K562 (cell line): ENCODE results near the gene SMIM12.

Experiments
- CEBPB ChIP-seq: fragments of 450-650 bp; IDR thresholded peaks from 2 replicates; pipeline ENCODE4 v1.6.1; 2016; ENCODE audit warnings: missing genetic modification characterization, missing compliant biosample characterization
- EZH2 ChIP-seq: IDR thresholded peaks from 2 replicates; pipeline ENCODE4 v1.6.1; 2012; ENCODE audit warnings: low read depth, mild to moderate bottlenecking, inconsistent platforms, low read length, borderline replicate concordance
- KLF16 ChIP-seq: IDR thresholded peaks from 2 replicates; pipeline ENCODE4 v1.6.1; 2016; ENCODE audit warnings: antibody characterized with exemption
- NFIX ChIP-seq: fragments of 250-450 bp; sonication (Bioruptor Pico); IDR thresholded peaks from 2 replicates; pipeline ENCODE4 v1.4.0; 2020; ENCODE audit warnings: low read depth, mild to moderate bottlenecking, moderate library complexity
- NFYB ChIP-seq: IDR thresholded peaks from 2 replicates; pipeline ENCODE4 v1.6.1; 2011; ENCODE audit warnings: mild to moderate bottlenecking, moderate library complexity; ENCODE audit not compliant: insufficient read length; ENCODE audit errors: extremely low read depth
- RAD21 ChIP-seq, 2 experiments: fragments of 250-450 bp in 1 of 2; fragments of 450-650 bp in 1 of 2; sonication (Bioruptor Pico) in 1 of 2; formaldehyde crosslinking in 1 of 2; IDR thresholded peaks in 1 of 2; conservative IDR thresholded peaks in 1 of 2; 2 replicates each; pipeline versions ENCODE4 v1.4.0 to v1.8.0; 2020 to 2022; ENCODE audit warnings: mild to moderate bottlenecking in 2 of 2, moderate library complexity in 1 of 2
- SNRNP70 ChIP-seq: fragments of 200-400 bp; formaldehyde crosslinking; optimal IDR thresholded peaks from 2 replicates; pipeline ENCODE3; 2017; ENCODE audit warnings: low read depth, low read length
- ZNF3 ChIP-seq: fragments of 250-450 bp; sonication (Bioruptor Pico); IDR thresholded peaks from 2 replicates; pipeline ENCODE4 v1.5.0; 2021; ENCODE audit warnings: mild to moderate bottlenecking, moderate library complexity
- TF ChIP-seq, protein P1 (sequence below): sonication (generic); formaldehyde crosslinking; IDR thresholded peaks from 2 replicates; pipeline ENCODE4 v1.8.0; 2022; ENCODE audit warnings: mild to moderate bottlenecking, missing genetic modification reagents
- TF ChIP-seq, protein P2 (sequence below), 3 experiments: IDR thresholded peaks in 2 of 3; conservative IDR thresholded peaks in 1 of 3; 2 replicates each; pipeline ENCODE4 v1.5.1; 2011 to 2012; ENCODE audit warnings: low read length in 3 of 3, mild to moderate bottlenecking in 3 of 3, control low read depth in 2 of 3, improper control_type of control experiment in 1 of 3, inconsistent platforms in 1 of 3, low read depth in 1 of 3, mixed read lengths in 1 of 3, moderate library complexity in 1 of 3; ENCODE audit not compliant: insufficient read depth in 2 of 3

DNA sequence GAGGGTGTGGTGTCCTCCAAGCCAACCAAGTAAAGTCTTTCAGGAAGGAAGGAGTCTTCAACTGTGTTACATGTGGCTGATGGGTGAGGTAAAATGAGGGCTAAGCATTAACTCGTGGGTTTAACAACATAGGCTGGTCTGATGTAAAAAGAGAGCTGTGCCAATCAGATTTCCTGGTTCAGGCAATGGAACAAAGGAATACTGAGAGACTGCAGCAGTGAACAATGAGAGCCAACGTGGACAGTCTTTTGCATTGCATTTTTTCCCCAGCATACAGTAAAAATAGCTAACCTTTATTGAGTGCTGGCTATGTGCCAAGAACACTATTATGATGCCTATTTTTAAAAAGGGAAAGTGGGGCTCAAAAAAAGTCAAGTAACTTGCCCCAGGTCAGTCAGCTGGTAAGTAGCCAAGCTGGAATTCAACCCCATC lies 38.8 kb upstream of the SMIM12 start:
- TF ChIP-seq EZH2 = no peak
- TF ChIP-seq RAD21 (CRISPR knock-in tag; conservative IDR thresholded peaks at IDR 0.05 in 1 of 2, IDR thresholded peaks at IDR 0.05 in 1 of 2) = no peak
- TF ChIP-seq, protein P1, sequence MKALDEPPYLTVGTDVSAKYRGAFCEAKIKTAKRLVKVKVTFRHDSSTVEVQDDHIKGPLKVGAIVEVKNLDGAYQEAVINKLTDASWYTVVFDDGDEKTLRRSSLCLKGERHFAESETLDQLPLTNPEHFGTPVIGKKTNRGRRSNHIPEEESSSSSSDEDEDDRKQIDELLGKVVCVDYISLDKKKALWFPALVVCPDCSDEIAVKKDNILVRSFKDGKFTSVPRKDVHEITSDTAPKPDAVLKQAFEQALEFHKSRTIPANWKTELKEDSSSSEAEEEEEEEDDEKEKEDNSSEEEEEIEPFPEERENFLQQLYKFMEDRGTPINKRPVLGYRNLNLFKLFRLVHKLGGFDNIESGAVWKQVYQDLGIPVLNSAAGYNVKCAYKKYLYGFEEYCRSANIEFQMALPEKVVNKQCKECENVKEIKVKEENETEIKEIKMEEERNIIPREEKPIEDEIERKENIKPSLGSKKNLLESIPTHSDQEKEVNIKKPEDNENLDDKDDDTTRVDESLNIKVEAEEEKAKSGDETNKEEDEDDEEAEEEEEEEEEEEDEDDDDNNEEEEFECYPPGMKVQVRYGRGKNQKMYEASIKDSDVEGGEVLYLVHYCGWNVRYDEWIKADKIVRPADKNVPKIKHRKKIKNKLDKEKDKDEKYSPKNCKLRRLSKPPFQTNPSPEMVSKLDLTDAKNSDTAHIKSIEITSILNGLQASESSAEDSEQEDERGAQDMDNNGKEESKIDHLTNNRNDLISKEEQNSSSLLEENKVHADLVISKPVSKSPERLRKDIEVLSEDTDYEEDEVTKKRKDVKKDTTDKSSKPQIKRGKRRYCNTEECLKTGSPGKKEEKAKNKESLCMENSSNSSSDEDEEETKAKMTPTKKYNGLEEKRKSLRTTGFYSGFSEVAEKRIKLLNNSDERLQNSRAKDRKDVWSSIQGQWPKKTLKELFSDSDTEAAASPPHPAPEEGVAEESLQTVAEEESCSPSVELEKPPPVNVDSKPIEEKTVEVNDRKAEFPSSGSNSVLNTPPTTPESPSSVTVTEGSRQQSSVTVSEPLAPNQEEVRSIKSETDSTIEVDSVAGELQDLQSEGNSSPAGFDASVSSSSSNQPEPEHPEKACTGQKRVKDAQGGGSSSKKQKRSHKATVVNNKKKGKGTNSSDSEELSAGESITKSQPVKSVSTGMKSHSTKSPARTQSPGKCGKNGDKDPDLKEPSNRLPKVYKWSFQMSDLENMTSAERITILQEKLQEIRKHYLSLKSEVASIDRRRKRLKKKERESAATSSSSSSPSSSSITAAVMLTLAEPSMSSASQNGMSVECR (CRISPR knock-in tag) = no peak
- TF ChIP-seq CEBPB (tag) = no peak
- TF ChIP-seq, protein P2, sequence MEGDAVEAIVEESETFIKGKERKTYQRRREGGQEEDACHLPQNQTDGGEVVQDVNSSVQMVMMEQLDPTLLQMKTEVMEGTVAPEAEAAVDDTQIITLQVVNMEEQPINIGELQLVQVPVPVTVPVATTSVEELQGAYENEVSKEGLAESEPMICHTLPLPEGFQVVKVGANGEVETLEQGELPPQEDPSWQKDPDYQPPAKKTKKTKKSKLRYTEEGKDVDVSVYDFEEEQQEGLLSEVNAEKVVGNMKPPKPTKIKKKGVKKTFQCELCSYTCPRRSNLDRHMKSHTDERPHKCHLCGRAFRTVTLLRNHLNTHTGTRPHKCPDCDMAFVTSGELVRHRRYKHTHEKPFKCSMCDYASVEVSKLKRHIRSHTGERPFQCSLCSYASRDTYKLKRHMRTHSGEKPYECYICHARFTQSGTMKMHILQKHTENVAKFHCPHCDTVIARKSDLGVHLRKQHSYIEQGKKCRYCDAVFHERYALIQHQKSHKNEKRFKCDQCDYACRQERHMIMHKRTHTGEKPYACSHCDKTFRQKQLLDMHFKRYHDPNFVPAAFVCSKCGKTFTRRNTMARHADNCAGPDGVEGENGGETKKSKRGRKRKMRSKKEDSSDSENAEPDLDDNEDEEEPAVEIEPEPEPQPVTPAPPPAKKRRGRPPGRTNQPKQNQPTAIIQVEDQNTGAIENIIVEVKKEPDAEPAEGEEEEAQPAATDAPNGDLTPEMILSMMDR (IDR thresholded peaks at IDR 0.05 in 2 of 3, conservative IDR thresholded peaks at IDR 0.05 in 1 of 3; ENCODE audit: insufficient read depth in 2 of 3, low read depth in 1 of 3, low read length in 3 of 3) = no peak
- no peak for TF ChIP-seq ZNF3 (CRISPR knock-in tag)
- TF ChIP-seq NFIX (CRISPR knock-in tag) = peak; percentile 79
- TF ChIP-seq KLF16 = no peak
- no peak for TF ChIP-seq SNRNP70
- TF ChIP-seq NFYB = no peak
